HK-2 (cell line): ENCODE measurements around the gene FAM193B.

ENCODE experiments used
- DNase-seq: peaks from one replicate; pipeline ENCODE4 v3.0.0-alpha.2; 2018; ENCODE audit not compliant: unreplicated experiment

The FAM193B gene

GRCh38 chr5:177515580-177515979 lies 38.8 kb downstream of the FAM193B start:
- DNase-seq, result no peak

GRCh38 chr5:177514541-177514940 lies 39.8 kb downstream of the FAM193B start:
- no peak for DNase-seq

GRCh38 chr5:177513500-177513899 lies 40.9 kb downstream of the FAM193B start:
- DNase-seq, result no peak

- DNase-seq, result no peak
These were observed 41.5 kb downstream of the FAM193B start for GRCh38 chr5:177512736-177513380.

GRCh38 chr5:177511796-177512675 lies 42.3 kb downstream of the FAM193B start:
- no peak for DNase-seq

- no peak for DNase-seq
These were observed 43.2 kb downstream of the FAM193B start for GRCh38 chr5:177511181-177511580.

- no peak for DNase-seq
These were observed 43.8 kb downstream of the FAM193B start for GRCh38 chr5:177510567-177511053.

- DNase-seq, result no peak
These were observed 44.3 kb downstream of the FAM193B start for GRCh38 chr5:177509991-177510566.

- DNase-seq, result no peak
These were observed 44.9 kb downstream of the FAM193B start, which contains the start of gene DOK3 for GRCh38 chr5:177509381-177509951. Gene DOK3 (minus strand): TSS chr5:177509826. CDS start chr5:177509540, 286 bp downstream.

GRCh38 chr5:177508837-177509236 lies 45.5 kb downstream of the FAM193B start:
- DNase-seq, result no peak

GRCh38 chr5:177508221-177508611 lies 46.1 kb downstream of the FAM193B start:
- no peak for DNase-seq

GRCh38 chr5:177507596-177508220 lies 46.7 kb downstream of the FAM193B start:
- no peak for DNase-seq

GRCh38 chr5:177507165-177507564 lies 47.2 kb downstream of the FAM193B start:
- no peak for DNase-seq

GRCh38 chr5:177505075-177505474 lies 49.3 kb downstream of the FAM193B start:
- DNase-seq, result no peak

GRCh38 chr5:177504086-177505056 lies 50.0 kb downstream of the FAM193B start:
- no peak for DNase-seq

- no peak for DNase-seq
These were observed 50.8 kb downstream of the FAM193B start for GRCh38 chr5:177503351-177504085.

- DNase-seq, result no peak
These were observed 51.5 kb downstream of the FAM193B start for GRCh38 chr5:177502886-177503285.

- no peak for DNase-seq
These were observed 52.3 kb downstream of the FAM193B start for GRCh38 chr5:177501874-177502678.
